Hepatocyte (in vitro differentiated cells): ENCODE measurements around the gene AP3M1. TPM values are rescaled to one million over a fixed set of nuclear protein-coding genes. Genes with fewer than 3 reads are reported as not detected.

Source experiments
- DNase-seq: peaks from one replicate; pipeline ENCODE4 v3.0.0-alpha.2; 2016; ENCODE audit warnings: low spot score
- H2AFZ ChIP-seq: fragments of 200-600 bp; sonication (generic); 2 replicates; pipeline ENCODE4 v1.6.0; 2016; ENCODE audit warnings: antibody characterized with exemption, mild to moderate bottlenecking
- H3K27ac ChIP-seq: fragments of 200-600 bp; sonication (generic); 2 replicates; pipeline ENCODE4 v1.5.1; 2016; ENCODE audit warnings: mild to moderate bottlenecking
- H3K27me3 ChIP-seq: fragments of 200-600 bp; sonication (generic); 2 replicates; pipeline ENCODE4 v1.6.1; 2016
- H3K36me3 ChIP-seq: fragments of 200-600 bp; sonication (generic); replicated peaks from 2 replicates; pipeline ENCODE4 v1.5.1; 2016; ENCODE audit warnings: low read depth; ENCODE audit not compliant: insufficient read depth
- H3K4me1 ChIP-seq: fragments of 200-600 bp; sonication (generic); 2 replicates; pipeline ENCODE4 v1.5.1; 2016; ENCODE audit warnings: mild to moderate bottlenecking, moderate library complexity; ENCODE audit not compliant: insufficient read depth
- H3K4me2 ChIP-seq: fragments of 200-600 bp; sonication (generic); 2 replicates; pipeline ENCODE4 v1.6.0; 2016
- H3K4me3 ChIP-seq: fragments of 200-600 bp; sonication (generic); 2 replicates; pipeline ENCODE4 v1.5.1; 2016; ENCODE audit warnings: mild to moderate bottlenecking
- H3K79me2 ChIP-seq: fragments of 200-600 bp; sonication (generic); 2 replicates; pipeline ENCODE4 v1.6.0; 2017; ENCODE audit warnings: mild to moderate bottlenecking
- H3K9me2 ChIP-seq: fragments of 200-600 bp; sonication (generic); replicated peaks from 2 replicates; pipeline ENCODE4 v1.6.0; 2017; ENCODE audit warnings: mild to moderate bottlenecking; ENCODE audit not compliant: insufficient read depth
- H3K9me3 ChIP-seq: fragments of 200-600 bp; sonication (generic); 2 replicates; pipeline ENCODE4 v1.5.1; 2016; ENCODE audit warnings: low read depth, mild to moderate bottlenecking
- H4K20me1 ChIP-seq: fragments of 200-600 bp; sonication (generic); 2 replicates; pipeline ENCODE4 v1.6.0; 2016; ENCODE audit warnings: mild to moderate bottlenecking; ENCODE audit not compliant: insufficient read depth, poor library complexity, severe bottlenecking
- EZH2 ChIP-seq: fragments of 200-600 bp; sonication (generic); IDR thresholded peaks from 2 replicates; pipeline ENCODE4 v1.6.1; 2016; ENCODE audit warnings: antibody characterized with exemption, mild to moderate bottlenecking, borderline replicate concordance
- EZH2phosphoT487 ChIP-seq: fragments of 200-600 bp; sonication (generic); IDR thresholded peaks from one replicate; pipeline ENCODE4 v1.6.1; 2018; ENCODE audit warnings: antibody characterized with exemption, mild to moderate bottlenecking, low read depth, moderate library complexity; ENCODE audit not compliant: unreplicated experiment, severe bottlenecking
- WGBS: methylation state at CpG from one replicate; pipeline ENCODE4 v1.1.6; 2016; ENCODE audit warnings: low lambda C conversion rate; ENCODE audit errors: missing lambda C conversion rate; 5-methylcytosine and 5-hydroxymethylcytosine counted together
- polyA plus RNA-seq: library from polyadenylated mRNA; unstranded; fragments of >200 nt; fragmentation: Nextera tagmentation; extraction: Ambion mirVana; gene quantifications from 2 replicates; pipeline ENCODE4 v1.2.1, GENCODE V29; 2016
- total RNA-seq: library from RNA; depleted of rRNA; stranded (reverse); fragments of >200 nt; gene quantifications from 2 replicates; pipeline ENCODE4 v1.2.3, GENCODE V29; 2014
- TF ChIP-seq, protein P1 (sequence below): fragments of 200-600 bp; sonication (generic); IDR thresholded peaks from 2 replicates; pipeline ENCODE4 v1.5.1; 2016; ENCODE audit warnings: antibody characterized with exemption, mild to moderate bottlenecking; ENCODE audit not compliant: poor library complexity

The AP3M1 gene
- total and polyA plus RNA-seq, 2 experiments from 2014 or later = 28.2 to 35.0 TPM

DNA sequence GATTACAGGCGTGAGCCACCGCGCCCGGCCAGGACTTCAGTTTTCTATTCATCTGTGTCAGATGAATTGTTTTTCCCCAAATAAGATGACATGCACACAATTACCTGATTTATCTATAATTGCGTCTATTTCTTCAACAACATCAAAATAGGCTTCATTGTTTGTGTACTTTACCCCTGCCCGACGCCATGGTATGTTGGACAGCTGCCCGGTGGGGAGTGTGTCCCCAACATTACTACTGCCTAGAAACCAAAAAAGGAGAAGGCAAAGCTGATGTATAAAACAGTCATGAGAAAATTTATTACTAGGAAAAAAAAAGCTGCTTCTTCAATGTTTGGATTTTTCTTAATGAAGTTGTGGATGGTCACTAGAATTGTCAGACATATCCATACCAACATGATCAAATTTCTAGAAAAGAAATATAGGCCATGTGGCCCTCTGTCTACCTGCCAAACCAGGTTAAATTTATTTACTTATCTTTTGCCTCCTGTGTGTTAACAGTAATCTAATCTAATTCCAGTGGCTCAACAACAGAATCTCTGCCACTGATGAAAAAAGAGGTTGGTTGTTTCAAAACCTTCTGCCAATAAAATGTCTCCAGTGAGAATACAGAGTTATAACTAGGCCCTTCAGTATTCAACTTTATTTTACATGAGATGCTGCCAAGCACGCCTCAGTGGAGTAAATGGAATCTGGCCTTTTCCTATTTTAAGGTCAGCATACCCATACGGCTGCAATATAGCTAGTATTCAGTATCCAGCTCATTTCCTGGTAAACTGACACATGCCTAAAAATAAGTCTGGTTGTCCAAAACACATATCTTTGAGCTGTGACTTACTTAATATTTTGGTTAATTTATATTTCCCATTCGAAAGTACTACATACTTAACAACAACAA lies 16.5 kb downstream of the AP3M1 start:
- Histone ChIP-seq H3K9me3 (no peaks in the 10 kb centered on the region), H3K4me2 (no peak overlapping the region), H3K79me2 (peaks cover 4% of the 10 kb centered on the region), H3K27ac (no peak overlapping the region), H3K27me3 (no peaks in the 10 kb centered on the region), H3K4me3 (no peak overlapping the region), H3K36me3 (peaks cover 4% of the 10 kb centered on the region), H3K4me1 (no peaks in the 10 kb centered on the region), H2AFZ (no peak overlapping the region), H4K20me1 (no peaks in the 10 kb centered on the region), H3K9me2 (no peaks in the 10 kb centered on the region)
- DNase-seq = no peak
- WGBS = 98% methylated on average over 11 of the region's 11 CpGs
- TF ChIP-seq, protein P1, sequence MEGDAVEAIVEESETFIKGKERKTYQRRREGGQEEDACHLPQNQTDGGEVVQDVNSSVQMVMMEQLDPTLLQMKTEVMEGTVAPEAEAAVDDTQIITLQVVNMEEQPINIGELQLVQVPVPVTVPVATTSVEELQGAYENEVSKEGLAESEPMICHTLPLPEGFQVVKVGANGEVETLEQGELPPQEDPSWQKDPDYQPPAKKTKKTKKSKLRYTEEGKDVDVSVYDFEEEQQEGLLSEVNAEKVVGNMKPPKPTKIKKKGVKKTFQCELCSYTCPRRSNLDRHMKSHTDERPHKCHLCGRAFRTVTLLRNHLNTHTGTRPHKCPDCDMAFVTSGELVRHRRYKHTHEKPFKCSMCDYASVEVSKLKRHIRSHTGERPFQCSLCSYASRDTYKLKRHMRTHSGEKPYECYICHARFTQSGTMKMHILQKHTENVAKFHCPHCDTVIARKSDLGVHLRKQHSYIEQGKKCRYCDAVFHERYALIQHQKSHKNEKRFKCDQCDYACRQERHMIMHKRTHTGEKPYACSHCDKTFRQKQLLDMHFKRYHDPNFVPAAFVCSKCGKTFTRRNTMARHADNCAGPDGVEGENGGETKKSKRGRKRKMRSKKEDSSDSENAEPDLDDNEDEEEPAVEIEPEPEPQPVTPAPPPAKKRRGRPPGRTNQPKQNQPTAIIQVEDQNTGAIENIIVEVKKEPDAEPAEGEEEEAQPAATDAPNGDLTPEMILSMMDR = no peak
- TF ChIP-seq EZH2phosphoT487 (no peak), EZH2 (no peak)

- Histone ChIP-seq H2AFZ (no peak overlapping the region), H3K4me3 (no peak overlapping the region), H3K4me2 (no peak overlapping the region), H3K9me3 (no peaks in the 10 kb centered on the region), H3K36me3 (no peaks in the 10 kb centered on the region), H3K27ac (no peak overlapping the region), H3K27me3 (no peaks in the 10 kb centered on the region), H3K9me2 (no peaks in the 10 kb centered on the region), H3K79me2 (no peaks in the 10 kb centered on the region), H3K4me1 (peaks cover 6% of the 10 kb centered on the region), H4K20me1 (no peaks in the 10 kb centered on the region)
- no peak for TF ChIP-seq EZH2
- TF ChIP-seq, protein P1 = no peak
- no peak for TF ChIP-seq EZH2phosphoT487
- WGBS = 0% methylated on average over 1 of the region's 1 CpG
- DNase-seq = no peak
These were observed 27.5 kb downstream of the AP3M1 start for GRCh38 chr10:74123081-74123480.

- no peaks in the 10 kb centered on the region for H3K9me3 ChIP-seq
- no peaks in the 10 kb centered on the region for H3K36me3 ChIP-seq
- H3K79me2 ChIP-seq = no peaks in the 10 kb centered on the region
- WGBS = 78% methylated on average over 3 of the region's 3 CpGs
- no peak overlapping the region for H2AFZ ChIP-seq
- peaks cover 6% of the 10 kb centered on the region for H3K4me1 ChIP-seq
- no peak overlapping the region for H3K4me2 ChIP-seq
- H3K27me3 ChIP-seq = no peaks in the 10 kb centered on the region
- H3K4me3 ChIP-seq = no peak overlapping the region
- H3K27ac ChIP-seq = no peak overlapping the region
- H4K20me1 ChIP-seq = no peaks in the 10 kb centered on the region
- DNase-seq = no peak
- H3K9me2 ChIP-seq = no peaks in the 10 kb centered on the region
- TF ChIP-seq EZH2 (no peak), EZH2phosphoT487 (no peak)
- TF ChIP-seq, protein P1 = no peak
These were observed 28.6 kb downstream of the AP3M1 start for GRCh38 chr10:74122060-74122459.
